ENCODE measurements around the gene USP17L11.
"Not testable (repeated sequence)": the region's sequence is repeated elsewhere in the genome, so short reads cannot be mapped to it uniquely, and the experiment has no call there.

The USP17L11 gene

GRCh38 chr4:9215105-9215504, at the start of gene USP17L11:
Gene USP17L11, plus strand, starts transcription at chr4:9215405. Its CDS starts 0 bp downstream, at chr4:9215405.
- DNase-seq (ENCODE audit: low read depth in 1 of 2, low spot score in 1 of 2); in situ Hi-C loops (cut with HindIII; ENCODE audit: low pct_unique_long_range_greater_than_20kb, low sequenced_read_pairs): not testable (repeated sequence)

- in situ Hi-C loops (cut with HindIII; ENCODE audit: low pct_unique_long_range_greater_than_20kb, low sequenced_read_pairs); DNase-seq (ENCODE audit: low read depth in 1 of 2, low spot score in 1 of 2): not testable (repeated sequence)
Measured at GRCh38 chr4:9165990-9166389, 49.2 kb upstream of the USP17L11 start.

DNA sequence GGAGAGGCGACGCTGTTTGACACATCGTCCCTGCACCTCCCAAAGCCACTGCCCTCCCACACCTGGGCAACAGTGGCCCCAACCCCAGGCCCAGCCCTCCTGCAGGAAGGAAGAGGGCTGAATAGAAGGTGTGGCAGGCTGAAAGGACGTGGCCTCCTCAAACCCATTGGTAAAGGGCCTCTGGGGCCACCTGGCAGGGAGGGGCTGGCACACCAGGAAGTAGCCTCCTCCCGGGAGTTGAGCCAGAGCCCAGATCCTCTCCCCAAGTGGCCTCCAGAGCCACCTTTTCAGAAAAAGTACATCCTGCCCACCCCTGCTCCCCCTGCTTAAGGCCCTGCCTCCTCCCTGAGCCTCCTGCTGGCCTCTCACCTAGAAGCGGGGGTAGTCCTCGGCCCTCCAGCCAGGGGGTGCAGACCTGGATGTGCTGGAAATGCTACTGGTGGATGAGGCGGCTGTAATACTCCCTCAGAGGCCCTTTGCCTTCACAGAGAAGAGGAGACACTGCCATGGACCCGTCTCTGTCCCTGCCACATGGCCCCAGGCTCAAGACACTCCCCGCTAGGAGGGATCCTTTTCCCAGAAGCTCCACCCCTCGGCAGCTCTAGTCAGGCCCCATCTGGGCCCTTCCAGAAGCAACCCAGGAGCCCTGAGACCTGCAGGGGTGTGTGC, 45.3 kb upstream of the USP17L11 start, which contains the start of gene FAM90A26:
Gene FAM90A26, plus strand, starts transcription at position 619 of the 669 bp plus-strand sequence. CDS start 2,764 bp downstream, outside the sequence.
- in situ Hi-C loops (cut with HindIII; ENCODE audit: low pct_unique_long_range_greater_than_20kb, low sequenced_read_pairs): not testable (repeated sequence)

DNA sequence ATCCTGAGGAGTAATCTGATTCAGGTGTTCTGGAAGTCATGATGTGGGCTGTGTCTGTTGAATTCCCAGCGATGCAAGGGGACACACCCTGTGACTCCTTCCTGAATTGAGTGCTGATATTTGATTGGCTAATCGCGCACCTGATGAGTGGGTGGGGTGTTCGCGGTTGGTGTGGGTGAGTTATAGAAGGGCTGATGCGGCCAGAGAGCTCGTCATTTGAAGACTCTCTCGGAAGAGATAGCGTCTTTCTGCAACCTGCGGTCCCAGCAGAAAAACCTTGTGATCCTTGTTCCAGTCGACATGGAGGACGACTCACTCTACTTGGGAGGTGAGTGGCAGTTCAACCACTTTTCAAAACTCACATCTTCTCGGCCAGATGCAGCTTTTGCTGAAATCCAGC, 4.8 kb upstream of the USP17L11 start, which contains the start of gene USP17L10:
Gene USP17L10, plus strand, starts transcription at position 301 of the 400 bp plus-strand sequence. Its CDS starts 0 bp downstream, at position 301.
- DNase-seq (ENCODE audit: low read depth in 1 of 2, low spot score in 1 of 2); in situ Hi-C loops (cut with HindIII; ENCODE audit: low pct_unique_long_range_greater_than_20kb, low sequenced_read_pairs): not testable (repeated sequence)

More for the DNA sequence above, 45.3 kb upstream of the USP17L11 start, which contains the start of gene FAM90A26:
- DNase-seq (ENCODE audit: low read depth in 1 of 2, low spot score in 1 of 2): peak in 1 of 2 experiments; percentile 31

GRCh38 chr4:9214701-9215100, 504 bp upstream of the USP17L11 start:
- DNase-seq (ENCODE audit: low read depth in 1 of 2, low spot score in 1 of 2); in situ Hi-C loops (cut with HindIII; ENCODE audit: low pct_unique_long_range_greater_than_20kb, low sequenced_read_pairs): not testable (repeated sequence)

- in situ Hi-C loops (cut with HindIII; ENCODE audit: low pct_unique_long_range_greater_than_20kb, low sequenced_read_pairs); DNase-seq (ENCODE audit: low read depth in 1 of 2, low spot score in 1 of 2): not testable (repeated sequence)
Measured at GRCh38 chr4:9219852-9220251, 4.6 kb downstream of the USP17L11 start, which contains the start of gene USP17L12. Gene USP17L12, plus strand, starts transcription at chr4:9220152. Its CDS starts 0 bp downstream, at chr4:9220152.

GRCh38 chr4:9224596-9224995, 9.4 kb downstream of the USP17L11 start, which contains the start of gene USP17L13:
Gene USP17L13, plus strand, starts transcription at chr4:9224896. Its CDS starts 0 bp downstream, at chr4:9224896.
- in situ Hi-C loops (cut with HindIII; ENCODE audit: low pct_unique_long_range_greater_than_20kb, low sequenced_read_pairs); DNase-seq (ENCODE audit: low read depth in 1 of 2, low spot score in 1 of 2): not testable (repeated sequence)

DNA sequence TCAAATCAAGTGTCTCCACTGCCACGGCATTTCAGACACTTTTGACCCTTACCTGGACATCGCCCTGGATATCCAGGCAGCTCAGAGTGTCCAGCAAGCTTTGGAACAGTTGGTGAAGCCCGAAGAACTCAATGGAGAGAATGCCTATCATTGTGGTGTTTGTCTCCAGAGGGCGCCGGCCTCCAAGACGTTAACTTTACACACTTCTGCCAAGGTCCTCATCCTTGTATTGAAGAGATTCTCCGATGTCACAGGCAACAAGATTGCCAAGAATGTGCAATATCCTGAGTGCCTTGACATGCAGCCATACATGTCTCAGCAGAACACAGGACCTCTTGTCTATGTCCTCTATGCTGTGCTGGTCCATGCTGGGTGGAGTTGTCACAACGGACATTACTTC, 15.0 kb downstream of the USP17L11 start:
- in situ Hi-C loops (cut with HindIII; ENCODE audit: low pct_unique_long_range_greater_than_20kb, low sequenced_read_pairs); DNase-seq (ENCODE audit: low read depth in 1 of 2, low spot score in 1 of 2): not testable (repeated sequence)

DNA sequence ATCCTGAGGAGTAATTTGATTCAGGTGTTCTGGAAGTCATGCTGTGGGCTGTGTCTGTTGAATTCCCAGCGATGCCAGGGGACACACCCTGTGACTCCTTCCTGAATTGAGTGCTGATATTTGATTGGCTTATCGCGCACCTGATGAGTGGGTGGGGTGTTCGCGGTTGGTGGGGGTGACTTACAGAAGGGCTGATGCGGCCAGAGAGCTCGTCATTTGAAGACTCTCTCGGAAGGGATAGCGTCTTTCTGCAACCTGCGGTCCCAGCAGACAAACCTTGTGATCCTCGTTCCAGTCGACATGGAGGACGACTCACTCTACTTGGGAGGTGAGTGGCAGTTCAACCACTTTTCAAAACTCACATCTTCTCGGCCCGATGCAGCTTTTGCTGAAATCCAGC, 18.9 kb downstream of the USP17L11 start, which contains the start of gene USP17L15:
Gene USP17L15, plus strand, starts transcription at position 301 of the 400 bp plus-strand sequence. Its CDS starts 0 bp downstream, at position 301.
- in situ Hi-C loops (cut with HindIII; ENCODE audit: low pct_unique_long_range_greater_than_20kb, low sequenced_read_pairs); DNase-seq (ENCODE audit: low read depth in 1 of 2, low spot score in 1 of 2): not testable (repeated sequence)

DNA sequence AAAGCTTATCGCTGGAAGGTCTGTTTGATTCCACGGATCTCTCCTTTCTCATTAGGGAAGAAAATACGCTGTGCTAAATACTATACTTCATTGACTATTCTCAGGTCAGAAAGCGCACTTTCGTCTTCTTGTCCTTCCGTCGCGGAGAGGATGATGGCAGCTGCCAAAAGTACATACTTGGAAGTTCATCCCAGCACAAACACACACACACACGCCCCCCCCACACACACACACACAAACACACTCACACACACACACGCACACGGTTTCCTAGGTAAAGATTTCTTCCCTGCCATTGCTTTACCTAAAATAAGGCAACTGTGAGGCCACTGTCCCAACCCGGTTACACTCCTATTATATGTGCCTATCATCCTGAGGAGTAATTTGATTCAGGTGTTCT, 23.3 kb downstream of the USP17L11 start:
- in situ Hi-C loops (cut with HindIII; ENCODE audit: low pct_unique_long_range_greater_than_20kb, low sequenced_read_pairs); DNase-seq (ENCODE audit: low read depth in 1 of 2, low spot score in 1 of 2): not testable (repeated sequence)

- in situ Hi-C loops (cut with HindIII; ENCODE audit: low pct_unique_long_range_greater_than_20kb, low sequenced_read_pairs); DNase-seq (ENCODE audit: low read depth in 1 of 2, low spot score in 1 of 2): not testable (repeated sequence)
Measured at GRCh38 chr4:9243579-9243978, 28.4 kb downstream of the USP17L11 start, which contains the start of gene USP17L17. Gene USP17L17, plus strand, starts transcription at chr4:9243879. Its CDS starts 0 bp downstream, at chr4:9243879.

GRCh38 chr4:9247953-9248680, 32.9 kb downstream of the USP17L11 start, which contains the start of gene USP17L18:
Gene USP17L18, plus strand, starts transcription at chr4:9248630. Its CDS starts 0 bp downstream, at chr4:9248630.
- DNase-seq (ENCODE audit: low read depth in 1 of 2, low spot score in 1 of 2); in situ Hi-C loops (cut with HindIII; ENCODE audit: low pct_unique_long_range_greater_than_20kb, low sequenced_read_pairs): not testable (repeated sequence)

GRCh38 chr4:9253078-9253477, 37.9 kb downstream of the USP17L11 start, which contains the start of gene USP17L19:
Gene USP17L19, plus strand, starts transcription at chr4:9253378. Its CDS starts 0 bp downstream, at chr4:9253378.
- in situ Hi-C loops (cut with HindIII; ENCODE audit: low pct_unique_long_range_greater_than_20kb, low sequenced_read_pairs); DNase-seq (ENCODE audit: low read depth in 1 of 2, low spot score in 1 of 2): not testable (repeated sequence)

DNA sequence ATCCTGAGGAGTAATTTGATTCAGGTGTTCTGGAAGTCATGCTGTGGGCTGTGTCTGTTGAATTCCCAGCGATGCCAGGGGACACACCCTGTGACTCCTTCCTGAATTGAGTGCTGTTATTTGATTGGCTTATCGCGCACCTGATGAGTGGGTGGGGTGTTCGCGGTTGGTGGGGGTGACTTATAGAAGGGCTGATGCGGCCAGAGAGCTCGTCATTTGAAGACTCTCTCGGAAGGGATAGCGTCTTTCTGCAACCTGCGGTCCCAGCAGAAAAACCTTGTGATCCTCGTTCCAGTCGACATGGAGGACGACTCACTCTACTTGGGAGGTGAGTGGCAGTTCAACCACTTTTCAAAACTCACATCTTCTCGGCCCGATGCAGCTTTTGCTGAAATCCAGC, 42.6 kb downstream of the USP17L11 start, which contains the start of gene USP17L20:
Gene USP17L20, plus strand, starts transcription at position 301 of the 400 bp plus-strand sequence. Its CDS starts 0 bp downstream, at position 301.
- in situ Hi-C loops (cut with HindIII; ENCODE audit: low pct_unique_long_range_greater_than_20kb, low sequenced_read_pairs); DNase-seq (ENCODE audit: low read depth in 1 of 2, low spot score in 1 of 2): not testable (repeated sequence)

GRCh38 chr4:9262572-9262971, 47.4 kb downstream of the USP17L11 start, which contains the start of gene USP17L21:
Gene USP17L21, plus strand, starts transcription at chr4:9262872. Its CDS starts 0 bp downstream, at chr4:9262872.
- in situ Hi-C loops (cut with HindIII; ENCODE audit: low pct_unique_long_range_greater_than_20kb, low sequenced_read_pairs); DNase-seq (ENCODE audit: low read depth in 1 of 2, low spot score in 1 of 2): not testable (repeated sequence)

Measured in T47D (cell line).